ENCODE results near the gene MPL. TPM values are rescaled to one million over a fixed set of nuclear protein-coding genes. Genes with fewer than 3 reads are reported as not detected.

The MPL gene
- total and polyA plus RNA-seq, 8 donors, result not detected

DNA sequence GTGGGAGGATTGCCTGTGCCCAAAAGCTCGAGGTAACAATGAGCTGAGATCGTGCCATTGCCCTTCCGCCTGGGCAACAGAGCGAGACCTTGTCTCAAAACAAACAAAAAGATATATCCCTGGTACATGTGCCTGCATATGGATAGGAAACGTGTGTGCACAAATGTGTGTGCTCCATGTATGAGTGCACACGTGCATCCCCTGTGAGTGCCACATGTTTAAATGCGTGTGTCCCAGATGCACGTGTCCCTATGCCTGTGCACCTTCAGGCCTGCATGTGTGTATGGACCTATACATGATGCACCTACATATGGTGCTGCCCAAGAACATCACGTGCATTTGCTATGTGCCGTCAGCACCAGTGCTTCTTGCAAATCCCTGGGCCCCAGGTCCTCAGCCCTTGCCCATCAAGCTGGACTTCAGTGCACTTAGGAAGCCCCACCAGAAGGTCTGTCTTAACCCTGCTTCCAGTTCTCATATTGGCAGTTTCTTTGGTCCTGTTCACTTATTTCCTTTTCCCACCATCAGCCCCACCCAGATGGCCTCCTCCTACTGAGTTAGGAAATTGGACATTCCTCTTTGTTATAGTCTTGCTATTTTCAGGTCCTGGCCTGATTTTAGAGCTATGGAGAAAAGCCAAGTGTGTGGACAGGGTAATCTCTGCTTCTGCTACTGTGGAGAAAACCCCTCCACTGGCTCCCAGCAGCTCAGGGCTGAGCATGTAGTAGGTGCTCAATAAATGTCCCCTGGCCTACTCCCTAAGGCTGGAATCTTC is 21.5 kb upstream of the MPL start:
- Histone ChIP-seq H3K4me1 (no peaks in the 10 kb centered on the region), H3K9me3 (no peaks in the 10 kb centered on the region), H3K36me3 (peaks cover 0 to 4% (median 0%) of the 10 kb centered on the region in 4 donors), H3K27ac (no peak overlapping the region), H3K27me3 (no peaks in the 10 kb centered on the region), H3K4me3 (no peak overlapping the region)
- intact Hi-C loops (cut with DNase I; ENCODE audit: low total_unique reads), result no loop called here
- DNase-seq, result no peak
- TF ChIP-seq POLR2AphosphoS5 (IDR thresholded peaks at IDR 0.05), result no peak
- no peak for TF ChIP-seq POLR2A (IDR thresholded peaks at IDR 0.05)
- no peak for TF ChIP-seq EP300 (IDR thresholded peaks at IDR 0.05)
- TF ChIP-seq, protein P1, sequence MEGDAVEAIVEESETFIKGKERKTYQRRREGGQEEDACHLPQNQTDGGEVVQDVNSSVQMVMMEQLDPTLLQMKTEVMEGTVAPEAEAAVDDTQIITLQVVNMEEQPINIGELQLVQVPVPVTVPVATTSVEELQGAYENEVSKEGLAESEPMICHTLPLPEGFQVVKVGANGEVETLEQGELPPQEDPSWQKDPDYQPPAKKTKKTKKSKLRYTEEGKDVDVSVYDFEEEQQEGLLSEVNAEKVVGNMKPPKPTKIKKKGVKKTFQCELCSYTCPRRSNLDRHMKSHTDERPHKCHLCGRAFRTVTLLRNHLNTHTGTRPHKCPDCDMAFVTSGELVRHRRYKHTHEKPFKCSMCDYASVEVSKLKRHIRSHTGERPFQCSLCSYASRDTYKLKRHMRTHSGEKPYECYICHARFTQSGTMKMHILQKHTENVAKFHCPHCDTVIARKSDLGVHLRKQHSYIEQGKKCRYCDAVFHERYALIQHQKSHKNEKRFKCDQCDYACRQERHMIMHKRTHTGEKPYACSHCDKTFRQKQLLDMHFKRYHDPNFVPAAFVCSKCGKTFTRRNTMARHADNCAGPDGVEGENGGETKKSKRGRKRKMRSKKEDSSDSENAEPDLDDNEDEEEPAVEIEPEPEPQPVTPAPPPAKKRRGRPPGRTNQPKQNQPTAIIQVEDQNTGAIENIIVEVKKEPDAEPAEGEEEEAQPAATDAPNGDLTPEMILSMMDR (IDR thresholded peaks at IDR 0.05), result no peak
- 87 to 93% (median 92%) methylated on average over 10 of the region's 10 CpGs for WGBS, 5 donors

DNA sequence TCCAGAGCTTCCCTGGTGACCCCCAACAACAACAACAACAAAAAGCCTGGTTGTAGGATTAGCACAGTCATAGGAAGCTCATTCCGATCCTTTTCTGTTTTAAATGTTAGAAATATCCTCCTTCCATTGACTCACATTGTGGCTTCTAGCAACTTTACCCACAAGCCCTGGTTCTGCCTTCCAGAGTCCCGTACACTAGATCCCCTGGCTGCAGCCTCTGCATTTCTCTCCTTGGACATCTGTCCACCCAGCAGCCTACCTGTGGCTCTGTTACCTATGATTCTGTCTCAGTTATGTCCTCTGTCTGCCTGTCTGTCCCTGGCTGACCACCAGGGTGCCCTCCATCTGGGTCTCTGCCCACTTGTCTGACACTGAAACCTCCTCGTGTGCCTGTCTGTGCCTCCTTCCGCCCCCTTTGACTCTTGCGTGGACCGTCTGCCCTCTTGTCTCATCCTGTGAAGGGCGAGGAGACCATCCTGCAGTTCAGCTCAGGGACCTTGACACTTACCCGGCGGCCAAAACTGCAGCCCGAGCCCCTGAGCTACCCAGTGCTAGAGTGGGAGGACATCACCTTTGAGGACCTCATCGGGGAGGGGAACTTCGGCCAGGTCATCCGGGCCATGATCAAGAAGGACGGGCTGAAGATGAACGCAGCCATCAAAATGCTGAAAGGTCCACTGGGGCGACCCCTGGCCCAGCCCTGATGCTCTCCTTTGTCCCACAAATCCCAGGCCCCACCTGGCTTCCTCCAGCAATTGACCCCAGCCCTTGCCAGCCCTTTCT is 20.7 kb upstream of the MPL start:
- H3K27me3 ChIP-seq, result no peaks in the 10 kb centered on the region
- intact Hi-C loops (cut with DNase I; ENCODE audit: low total_unique reads), result no loop called here
- TF ChIP-seq POLR2AphosphoS5 (IDR thresholded peaks at IDR 0.05), result no peak
- TF ChIP-seq, protein P1 (IDR thresholded peaks at IDR 0.05), result no peak
- TF ChIP-seq EP300 (IDR thresholded peaks at IDR 0.05), result no peak
- no peak for TF ChIP-seq POLR2A (IDR thresholded peaks at IDR 0.05)
- no peaks in the 10 kb centered on the region for H3K9me3 ChIP-seq
- H3K27ac ChIP-seq, result no peak overlapping the region
- DNase-seq, result no peak
- WGBS, 5 donors, result 86 to 90% (median 88%) methylated on average over 16 of the region's 16 CpGs
- peaks cover 0 to 4% (median 0%) of the 10 kb centered on the region in 4 donors for H3K36me3 ChIP-seq
- no peak overlapping the region for H3K4me3 ChIP-seq
- H3K4me1 ChIP-seq, result no peaks in the 10 kb centered on the region

- WGBS, 5 donors, result 82 to 89% (median 87%) methylated on average over 15 of the region's 15 CpGs
- DNase-seq, result no peak
- Histone ChIP-seq H3K36me3 (peaks cover 0 to 4% (median 0%) of the 10 kb centered on the region in 4 donors), H3K4me1 (no peaks in the 10 kb centered on the region), H3K4me3 (no peak overlapping the region), H3K27me3 (no peaks in the 10 kb centered on the region), H3K27ac (no peak overlapping the region), H3K9me3 (no peaks in the 10 kb centered on the region)
- no peak for TF ChIP-seq POLR2A (IDR thresholded peaks at IDR 0.05)
- TF ChIP-seq, protein P1 (IDR thresholded peaks at IDR 0.05), result no peak
- TF ChIP-seq POLR2AphosphoS5 (IDR thresholded peaks at IDR 0.05), result no peak
- TF ChIP-seq EP300 (IDR thresholded peaks at IDR 0.05), result no peak
- intact Hi-C loops (cut with DNase I; ENCODE audit: low total_unique reads), result no loop called here
Measured at GRCh38 chr1:43317817-43318471, 19.7 kb upstream of the MPL start.

- no peak for DNase-seq
- 64 to 73% (median 68%) methylated on average over 4 of the region's 4 CpGs for WGBS, 5 donors
- Histone ChIP-seq H3K9me3 (no peaks in the 10 kb centered on the region), H3K4me1 (no peaks in the 10 kb centered on the region), H3K4me3 (no peak overlapping the region), H3K27me3 (no peaks in the 10 kb centered on the region), H3K36me3 (peaks cover 0 to 4% (median 0%) of the 10 kb centered on the region in 4 donors), H3K27ac (no peak overlapping the region)
- intact Hi-C loops (cut with DNase I; ENCODE audit: low total_unique reads), result no loop called here
- TF ChIP-seq EP300 (IDR thresholded peaks at IDR 0.05), result no peak
- TF ChIP-seq, protein P1 (IDR thresholded peaks at IDR 0.05), result no peak
- TF ChIP-seq POLR2A (IDR thresholded peaks at IDR 0.05), result no peak
- no peak for TF ChIP-seq POLR2AphosphoS5 (IDR thresholded peaks at IDR 0.05)
Measured at GRCh38 chr1:43318831-43319230, 18.8 kb upstream of the MPL start.
